A172 (cell line): ENCODE results near the gene IFT25. TPM values are rescaled to one million over a fixed set of nuclear protein-coding genes. Genes with fewer than 3 reads are reported as not detected.
"Not testable (repeated sequence)": the region's sequence is repeated elsewhere in the genome, so short reads cannot be mapped to it uniquely, and the experiment has no call there.

ENCODE experiments used
- DNase-seq: peaks from one replicate; pipeline ENCODE4 v3.0.0-alpha.2; 2015; ENCODE audit warnings: low spot score
- total RNA-seq: library from RNA; depleted of rRNA; stranded (reverse); fragments of >200 nt; shearing (Covaris generic); gene quantifications from 2 replicates; pipeline ENCODE4 v1.2.3, GENCODE V29; 2014; rRNA removed

The IFT25 gene
- 48.2 and 69.7 TPM in 2 replicates for total RNA-seq

DNA sequence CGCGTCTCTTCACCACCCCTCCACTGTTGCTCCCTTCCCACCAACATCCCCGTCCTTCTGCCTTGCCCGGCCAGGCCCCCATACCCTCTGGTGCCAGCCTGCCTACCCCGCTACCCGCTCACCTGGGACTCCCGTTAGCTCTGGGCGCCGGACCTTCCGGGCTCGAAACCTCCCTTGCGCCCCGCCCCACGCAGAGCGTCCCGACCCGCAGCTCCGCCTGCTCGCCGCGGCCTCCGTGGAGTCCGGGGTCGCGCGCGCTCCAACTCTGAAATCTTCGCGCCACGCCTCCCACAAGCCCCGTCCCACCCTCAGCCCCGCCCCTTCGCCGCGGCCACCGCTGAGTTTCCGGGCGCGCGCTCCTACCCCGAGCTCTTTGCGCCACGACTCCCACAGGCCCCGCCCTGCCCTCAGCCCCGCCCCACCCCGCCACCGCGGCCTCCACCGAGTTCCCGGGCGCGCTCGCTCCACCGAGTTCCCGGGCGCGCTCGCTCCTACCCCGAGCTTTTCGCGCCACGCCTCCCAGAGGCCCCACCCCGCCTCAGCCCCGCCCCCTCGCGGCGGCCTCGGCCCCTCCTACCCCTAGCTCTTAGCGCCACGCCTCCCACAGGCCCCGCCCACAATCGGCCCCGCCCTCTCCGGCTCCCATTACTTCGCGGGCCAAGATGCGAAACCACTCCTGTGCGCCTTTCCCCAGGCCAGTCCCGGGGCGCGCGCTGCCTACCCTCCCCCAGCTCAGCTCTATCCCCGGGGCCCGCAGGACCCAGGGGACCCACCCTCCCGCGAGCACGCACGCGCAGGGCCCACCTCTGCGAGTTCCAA is at the start of gene IFT25:
Gene IFT25, minus strand, starts transcription at position 267 of the 819 bp plus-strand sequence. CDS start 5,617 bp downstream, outside the sequence.
- DNase-seq = peak; percentile 81

GRCh38 chr1:53994516-53994915 is 49.0 kb upstream of the IFT25 start:
- not testable (repeated sequence) for DNase-seq

DNA sequence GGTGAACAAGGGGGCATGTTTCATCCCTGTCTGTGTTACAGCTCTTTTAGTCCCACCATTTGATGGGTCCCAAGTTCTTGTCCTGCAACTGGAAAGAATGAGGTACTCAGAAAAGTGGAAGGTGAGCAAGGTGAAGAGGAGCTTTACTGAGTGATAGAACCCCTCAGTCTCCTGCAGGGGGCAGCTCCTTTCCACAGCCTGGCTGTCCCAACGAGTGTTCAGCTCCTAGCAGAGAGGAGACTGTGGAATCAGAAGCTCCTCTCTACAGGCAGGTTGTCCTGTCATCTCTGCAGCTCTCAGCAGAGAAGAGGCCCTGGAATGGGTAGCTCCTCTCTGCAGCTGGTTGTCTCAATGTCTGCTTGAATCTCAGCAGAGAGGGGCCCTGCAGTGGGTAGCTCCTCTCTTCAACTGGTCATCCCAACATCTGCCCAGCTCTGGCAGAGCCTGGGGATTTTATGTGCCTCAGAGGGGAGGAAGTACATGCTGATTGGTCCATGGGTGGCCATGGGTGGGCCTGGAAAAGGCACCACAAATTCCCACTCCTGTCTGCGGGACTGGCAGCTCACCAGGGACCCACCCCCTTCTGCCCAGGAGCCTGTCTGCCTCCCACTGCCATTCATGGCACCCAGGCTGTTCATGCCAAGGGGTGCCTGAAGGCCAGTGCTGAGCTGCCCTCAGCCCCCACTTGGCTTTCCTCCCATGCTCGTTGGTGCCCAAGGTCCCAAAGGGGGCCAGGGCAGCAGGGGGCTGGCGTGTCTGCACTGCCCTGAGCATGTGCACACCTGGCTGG is 46.8 kb upstream of the IFT25 start:
- DNase-seq = no peak

DNA sequence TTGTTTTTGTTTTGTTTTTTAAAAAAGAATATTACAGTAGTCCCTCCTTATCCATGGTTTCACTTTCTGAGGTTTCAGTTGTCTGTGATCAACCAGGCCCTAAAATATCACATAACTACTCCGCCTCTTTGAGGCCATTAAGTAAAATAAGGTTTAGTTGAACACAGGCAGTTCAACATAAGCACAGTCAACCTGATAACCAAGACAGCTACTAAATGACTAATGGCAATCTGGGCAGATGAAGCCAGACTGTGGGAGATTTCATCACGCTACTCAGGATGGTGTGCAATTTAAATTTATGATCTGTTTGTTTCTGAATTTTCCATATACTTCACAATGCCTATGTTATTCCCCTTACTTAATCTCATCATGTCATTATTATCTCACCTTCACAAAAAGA is 42.4 kb upstream of the IFT25 start:
- DNase-seq = no peak

- no peak for DNase-seq
These were observed 41.0 kb upstream of the IFT25 start for GRCh38 chr1:53986458-53986857.

GRCh38 chr1:53984726-53985125 is 39.2 kb upstream of the IFT25 start:
- DNase-seq = no peak

GRCh38 chr1:53982763-53983104 is 37.2 kb upstream of the IFT25 start:
- no peak for DNase-seq

DNA sequence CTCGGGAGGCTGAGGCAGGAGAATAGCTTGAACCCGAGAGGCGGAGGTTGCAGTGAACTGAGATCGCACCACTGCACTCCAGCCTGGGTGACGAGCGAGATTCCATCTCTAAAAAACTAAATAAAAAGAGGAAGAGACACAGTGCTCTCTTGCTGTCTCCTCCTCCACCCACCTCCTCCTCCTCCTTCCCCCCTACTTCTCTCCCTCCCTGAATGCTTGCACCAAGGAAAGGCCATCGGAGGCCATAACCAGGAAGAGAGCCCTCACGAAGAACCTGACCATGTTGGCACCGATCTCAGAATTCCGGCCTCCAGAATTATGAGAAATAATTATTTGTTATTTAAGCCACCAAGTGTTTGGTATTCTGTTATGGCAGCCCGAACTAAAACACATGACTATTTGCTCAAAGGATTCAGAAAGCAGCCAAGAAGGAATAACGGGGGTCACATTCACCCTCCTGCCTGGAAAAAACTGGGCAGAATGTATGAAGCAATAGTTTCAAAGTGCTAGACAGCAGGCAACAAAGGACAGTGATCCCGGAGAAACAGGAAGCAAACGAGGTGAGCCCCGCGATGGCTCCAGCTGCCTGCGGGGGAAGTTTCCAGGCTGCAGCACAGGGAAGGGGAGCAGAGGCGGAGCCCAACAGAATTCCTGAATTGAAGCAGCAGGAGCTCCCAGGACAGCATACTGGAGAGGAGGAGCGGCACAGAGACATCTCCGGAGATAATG is 36.7 kb upstream of the IFT25 start:
- DNase-seq = no peak

- DNase-seq = no peak
These were observed 35.7 kb upstream of the IFT25 start for GRCh38 chr1:53981220-53981619.

DNA sequence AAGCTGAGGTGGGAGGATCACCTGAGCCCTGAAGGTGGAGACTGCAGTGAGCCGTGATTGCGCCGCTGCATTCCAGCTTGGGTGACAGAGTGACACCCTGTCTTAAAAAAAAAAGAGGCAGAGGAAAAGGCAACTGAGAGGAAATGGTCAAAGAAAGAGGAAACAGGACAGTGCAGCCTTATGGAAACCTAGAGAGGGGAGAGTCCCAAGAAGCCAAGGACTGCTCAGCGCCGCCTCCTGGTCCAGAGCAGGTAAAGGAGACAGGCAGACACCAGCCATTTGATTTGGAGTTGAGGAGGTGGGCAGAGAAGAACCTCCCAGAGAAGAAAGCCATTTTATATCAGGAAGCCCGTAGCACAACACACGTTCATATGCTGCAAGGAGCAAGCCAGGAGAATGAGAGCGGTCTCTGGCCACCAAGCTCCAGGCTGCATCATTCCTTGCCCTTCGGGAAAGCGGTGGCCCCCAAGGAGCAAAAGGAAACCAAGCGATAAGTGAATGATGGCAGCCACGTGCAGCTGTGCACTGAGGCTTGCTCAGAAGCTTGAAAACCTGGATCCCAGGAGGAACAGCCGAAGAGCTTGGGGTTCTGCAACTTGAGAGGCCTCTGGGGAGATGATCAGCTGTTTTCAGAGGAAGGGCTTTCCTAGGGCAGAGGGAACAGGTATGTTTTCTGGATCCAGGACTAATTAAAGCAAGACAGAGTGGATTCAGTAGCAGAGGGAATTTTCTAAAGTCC is 34.4 kb upstream of the IFT25 start:
- DNase-seq = no peak

GRCh38 chr1:53975861-53976260 is 30.4 kb upstream of the IFT25 start:
- no peak for DNase-seq

DNA sequence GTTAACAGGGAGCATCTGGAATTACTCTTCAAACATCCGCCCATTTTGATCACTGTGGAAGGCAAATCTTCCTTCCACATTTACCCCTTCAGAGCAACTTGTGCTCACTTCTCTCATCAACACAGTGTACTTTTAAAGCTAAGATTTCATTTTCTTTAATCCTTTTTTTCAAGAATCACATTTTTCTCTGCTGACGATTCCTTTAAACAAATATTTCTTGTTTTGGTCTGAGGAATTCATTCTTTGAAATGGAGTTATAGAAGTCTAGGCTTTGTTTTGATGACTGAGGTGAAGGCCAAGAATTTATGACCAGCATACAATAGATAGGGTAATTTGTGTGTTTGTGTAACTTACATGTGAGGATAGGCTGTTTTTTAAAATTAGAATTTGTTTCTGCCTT is 26.2 kb upstream of the IFT25 start:
- no peak for DNase-seq

- not testable (repeated sequence) for DNase-seq
These were observed 23.8 kb upstream of the IFT25 start for GRCh38 chr1:53969323-53969722.

GRCh38 chr1:53968125-53968513 is 22.6 kb upstream of the IFT25 start:
- DNase-seq = no peak

- no peak for DNase-seq
These were observed 22.1 kb upstream of the IFT25 start for GRCh38 chr1:53967409-53968124.

- DNase-seq = no peak
These were observed 21.3 kb upstream of the IFT25 start for GRCh38 chr1:53966794-53967193.

DNA sequence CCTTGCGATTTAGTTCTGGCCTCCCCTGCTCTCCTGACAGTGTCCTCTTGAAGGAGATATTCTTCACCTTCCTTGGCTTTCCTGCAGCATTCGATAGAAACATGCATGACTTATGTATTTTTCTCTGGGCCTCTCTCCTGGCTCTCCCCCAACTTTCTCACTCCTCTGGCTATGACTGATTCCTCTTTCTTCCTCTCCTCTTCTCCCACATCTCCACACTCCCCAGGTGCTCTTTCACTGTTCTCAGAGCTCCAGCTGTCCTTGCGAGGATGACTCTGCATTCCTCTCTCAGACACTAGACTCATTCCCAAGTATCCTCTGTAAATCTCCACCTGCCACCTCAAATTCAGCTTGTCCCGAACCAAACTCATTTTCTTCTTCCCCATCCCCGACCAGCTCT is 18.6 kb upstream of the IFT25 start:
- no peak for DNase-seq

GRCh38 chr1:53963460-53963859 is 18.0 kb upstream of the IFT25 start:
- no peak for DNase-seq

DNA sequence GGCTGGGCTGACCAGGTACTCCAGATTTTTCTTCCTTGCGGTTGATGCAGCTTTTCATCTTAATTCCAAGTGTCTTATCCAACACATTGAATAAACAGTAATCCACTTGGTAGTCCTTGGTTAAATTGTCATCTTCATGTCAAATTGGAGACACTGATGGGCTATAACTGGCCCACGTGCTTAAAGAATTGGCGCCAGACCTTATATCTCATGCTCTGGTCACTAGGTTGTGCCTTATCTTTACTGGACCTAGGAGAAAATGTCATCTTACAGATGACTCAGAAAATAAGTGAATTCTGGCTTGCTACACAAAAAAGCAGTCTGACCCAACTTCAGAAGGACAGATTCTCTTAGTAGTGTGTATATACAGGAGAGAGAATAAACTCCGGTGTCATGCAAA is 16.9 kb upstream of the IFT25 start:
- DNase-seq = no peak

GRCh38 chr1:53959664-53960250 is 14.3 kb upstream of the IFT25 start:
- peak; percentile 18 for DNase-seq
